Endodermal cell (in vitro differentiated cells): ENCODE data around the gene MEIOC. TPM values are rescaled to one million over a fixed set of nuclear protein-coding genes. Genes with fewer than 3 reads are reported as not detected.
"Not testable (repeated sequence)": the region's sequence is repeated elsewhere in the genome, so short reads cannot be mapped to it uniquely, and the experiment has no call there.

Experiments
- DNase-seq: peaks from one replicate; pipeline ENCODE4 v3.0.0-alpha.2; 2017
- H3K27ac ChIP-seq: 2 replicates; pipeline ENCODE4 v1.5.1; 2013; ENCODE audit warnings: mild to moderate bottlenecking, low read depth, low read length, moderate library complexity
- H3K27me3 ChIP-seq: 2 replicates; pipeline ENCODE4 v1.6.1; 2013; ENCODE audit warnings: mild to moderate bottlenecking, low read length, moderate library complexity; ENCODE audit not compliant: insufficient read depth, control insufficient read depth, poor library complexity, severe bottlenecking
- H3K36me3 ChIP-seq: 2 replicates; pipeline ENCODE4 v1.7.0; 2013; ENCODE audit warnings: mild to moderate bottlenecking, low read length, moderate library complexity; ENCODE audit not compliant: control insufficient read depth, insufficient read depth
- H3K4me1 ChIP-seq: one replicate; pipeline ENCODE4 v1.7.0; 2013; ENCODE audit warnings: low read length; ENCODE audit not compliant: control insufficient read depth, insufficient read depth
- H3K4me3 ChIP-seq: 2 replicates; pipeline ENCODE4 v1.5.1; 2013; ENCODE audit warnings: mild to moderate bottlenecking, low read length, moderate library complexity
- H3K9ac ChIP-seq: 2 replicates; pipeline ENCODE4 v1.6.1; 2013; ENCODE audit warnings: mild to moderate bottlenecking, low read length, moderate library complexity; ENCODE audit not compliant: poor library complexity, severe bottlenecking; ENCODE audit errors: extremely low read depth
- H3K9me3 ChIP-seq: 2 replicates; pipeline ENCODE4 v1.6.1; 2013; ENCODE audit warnings: mild to moderate bottlenecking, low read length, moderate library complexity; ENCODE audit not compliant: control insufficient read depth
- H3K27ac Mint-ChIP-seq: 2 replicates; pipeline ENCODE4 v1.8.0; 2020; ENCODE audit warnings: mixed read lengths
- H3K27me3 Mint-ChIP-seq: 2 replicates; pipeline ENCODE4 v1.8.0; 2021; ENCODE audit warnings: mild to moderate bottlenecking, mixed read lengths; ENCODE audit not compliant: insufficient read depth
- H3K36me3 Mint-ChIP-seq: 2 replicates; pipeline ENCODE4 v1.8.0; 2020; ENCODE audit warnings: low read depth, mixed read lengths
- H3K4me1 Mint-ChIP-seq: 2 replicates; pipeline ENCODE4 v1.8.0; 2020; ENCODE audit warnings: mixed read lengths
- H3K4me3 Mint-ChIP-seq: 2 replicates; pipeline ENCODE4 v1.8.0; 2020; ENCODE audit warnings: mild to moderate bottlenecking, moderate library complexity, mixed read lengths
- H3K9me3 Mint-ChIP-seq: 2 replicates; pipeline ENCODE4 v1.8.0; 2020; ENCODE audit warnings: mild to moderate bottlenecking, mixed read lengths
- WGBS, 2 experiments: methylation state at CpG; one replicate each; pipeline versions ENCODE4 v1.1.5 to v1.1.7; 2013; ENCODE audit warnings: missing lambda C conversion rate in 2 of 2, mixed read lengths in 1 of 2; ENCODE audit not compliant: insufficient coverage in 1 of 2, insufficient read length in 1 of 2; 5-methylcytosine and 5-hydroxymethylcytosine counted together
- total RNA-seq, 2 donors: library from RNA; stranded (reverse); fragmentation: NEBNext Ultra II Directional in 1 of 2; extraction: Animal tissue kit (Norgen Biotek cat#: 25700) in 1 of 2; gene quantifications; 2 replicates in 1 of 2; 3 replicates in 1 of 2; pipeline ENCODE4 v1.2.1, GENCODE V29; 2021
- TF ChIP-seq, protein P1 (sequence below): fragments of 200-600 bp; sonication (generic); conservative IDR thresholded peaks from 2 replicates; pipeline ENCODE4 v1.5.0; 2021; ENCODE audit warnings: antibody characterized with exemption, mild to moderate bottlenecking

Gene MEIOC
- total RNA-seq, 2 donors from 2014 or later: 1.4 to 3.7 TPM

DNA sequence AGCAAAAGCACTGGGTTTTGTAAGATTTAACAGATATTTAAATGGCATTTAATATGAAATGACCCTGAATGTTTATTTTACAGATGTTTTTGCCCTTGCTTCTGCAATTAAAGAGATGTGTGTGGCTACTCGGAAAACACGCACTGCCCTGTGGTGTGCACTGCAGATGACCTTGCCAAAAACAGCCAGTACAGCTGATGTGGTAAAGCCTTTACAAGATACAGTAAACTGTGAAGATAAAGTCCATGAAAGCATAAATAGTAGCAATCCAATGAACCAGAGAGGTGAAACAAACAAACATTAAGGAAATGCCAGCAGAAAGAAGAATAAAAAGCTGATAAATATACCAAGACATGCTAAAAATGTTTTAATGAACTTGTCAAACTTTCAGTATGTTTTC, 17.6 kb downstream of the MEIOC start:
- H3K36me3 Mint-ChIP-seq: peaks cover 13% of the 10 kb centered on the region
- H3K4me1 Mint-ChIP-seq: peaks cover 2% of the 10 kb centered on the region
- no peak for DNase-seq
- H3K36me3 ChIP-seq: peaks cover 13% of the 10 kb centered on the region
- H3K9me3 Mint-ChIP-seq: no peaks in the 10 kb centered on the region
- no peak overlapping the region for H3K4me3 ChIP-seq
- no peaks in the 10 kb centered on the region for H3K9me3 ChIP-seq
- no peak overlapping the region for H3K27ac ChIP-seq
- TF ChIP-seq, protein P1, sequence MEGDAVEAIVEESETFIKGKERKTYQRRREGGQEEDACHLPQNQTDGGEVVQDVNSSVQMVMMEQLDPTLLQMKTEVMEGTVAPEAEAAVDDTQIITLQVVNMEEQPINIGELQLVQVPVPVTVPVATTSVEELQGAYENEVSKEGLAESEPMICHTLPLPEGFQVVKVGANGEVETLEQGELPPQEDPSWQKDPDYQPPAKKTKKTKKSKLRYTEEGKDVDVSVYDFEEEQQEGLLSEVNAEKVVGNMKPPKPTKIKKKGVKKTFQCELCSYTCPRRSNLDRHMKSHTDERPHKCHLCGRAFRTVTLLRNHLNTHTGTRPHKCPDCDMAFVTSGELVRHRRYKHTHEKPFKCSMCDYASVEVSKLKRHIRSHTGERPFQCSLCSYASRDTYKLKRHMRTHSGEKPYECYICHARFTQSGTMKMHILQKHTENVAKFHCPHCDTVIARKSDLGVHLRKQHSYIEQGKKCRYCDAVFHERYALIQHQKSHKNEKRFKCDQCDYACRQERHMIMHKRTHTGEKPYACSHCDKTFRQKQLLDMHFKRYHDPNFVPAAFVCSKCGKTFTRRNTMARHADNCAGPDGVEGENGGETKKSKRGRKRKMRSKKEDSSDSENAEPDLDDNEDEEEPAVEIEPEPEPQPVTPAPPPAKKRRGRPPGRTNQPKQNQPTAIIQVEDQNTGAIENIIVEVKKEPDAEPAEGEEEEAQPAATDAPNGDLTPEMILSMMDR: no peak
- H3K4me1 ChIP-seq: no peaks in the 10 kb centered on the region
- no peak overlapping the region for H3K9ac ChIP-seq
- WGBS, 2 experiments: 98 to 100% methylated on average over 1 to 2 of the region's 2 CpGs
- no peak overlapping the region for H3K27ac Mint-ChIP-seq
- no peaks in the 10 kb centered on the region for H3K27me3 Mint-ChIP-seq
- H3K27me3 ChIP-seq: no peaks in the 10 kb centered on the region
- H3K4me3 Mint-ChIP-seq: no peak overlapping the region

DNA sequence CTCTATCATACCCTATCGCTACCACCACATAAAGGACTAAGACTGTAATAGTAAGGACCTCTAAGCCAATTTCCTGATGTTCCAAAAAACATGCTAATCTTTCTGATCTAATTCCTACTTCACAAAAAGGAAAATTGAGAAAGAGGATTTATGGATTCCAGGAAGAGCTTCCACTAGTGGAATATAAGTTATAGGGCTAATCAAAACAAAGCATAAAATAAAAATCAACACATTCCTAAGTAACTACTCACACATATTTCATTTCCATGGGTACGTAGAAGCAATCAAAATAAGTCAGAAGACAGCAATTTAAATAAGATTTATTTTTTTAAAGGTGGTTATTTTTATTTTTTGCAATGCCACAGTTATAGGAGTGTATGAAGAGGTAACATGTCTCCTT, 20.9 kb downstream of the MEIOC start:
- Histone ChIP-seq H3K9ac (no peak overlapping the region), H3K4me1 (no peaks in the 10 kb centered on the region), H3K27me3 (no peaks in the 10 kb centered on the region), H3K27ac (no peak overlapping the region), H3K36me3 (peaks cover 39% of the 10 kb centered on the region), H3K9me3 (no peaks in the 10 kb centered on the region), H3K4me3 (no peak overlapping the region)
- no peak overlapping the region for H3K4me3 Mint-ChIP-seq
- no peaks in the 10 kb centered on the region for H3K27me3 Mint-ChIP-seq
- TF ChIP-seq, protein P1: no peak
- peaks cover 2% of the 10 kb centered on the region for H3K4me1 Mint-ChIP-seq
- 100% methylated on average over 1 of the region's 2 CpGs; no CpG with 5 or more reads in 1 of the 2 experiments for WGBS, 2 experiments
- no peak overlapping the region for H3K27ac Mint-ChIP-seq
- H3K9me3 Mint-ChIP-seq: no peaks in the 10 kb centered on the region
- DNase-seq: no peak
- H3K36me3 Mint-ChIP-seq: peaks cover 22% of the 10 kb centered on the region

DNA sequence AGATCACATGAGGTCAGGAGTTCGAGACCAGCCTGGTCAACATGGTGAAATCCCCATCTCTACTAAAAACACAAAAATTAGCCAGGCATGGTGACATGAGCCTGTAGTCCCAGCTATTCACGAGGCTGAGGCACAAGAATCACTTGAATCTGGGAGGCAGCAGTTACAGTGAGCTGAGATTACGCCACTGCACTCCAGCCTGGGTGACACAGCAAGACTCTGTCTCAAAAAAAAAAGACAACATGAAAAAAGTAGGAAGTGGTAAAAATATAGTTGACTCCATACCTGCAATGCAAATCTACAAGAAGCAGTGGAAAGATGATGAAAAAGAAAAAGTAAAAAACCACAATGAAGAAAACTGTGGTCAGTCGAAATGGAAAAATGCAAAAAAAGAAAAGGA, 27.0 kb downstream of the MEIOC start:
- DNase-seq, H3K9me3 Mint-ChIP-seq, H3K4me3 ChIP-seq, H3K9ac ChIP-seq, H3K9me3 ChIP-seq, H3K4me3 Mint-ChIP-seq, H3K27me3 ChIP-seq, H3K4me1 Mint-ChIP-seq, H3K27ac Mint-ChIP-seq, H3K27ac ChIP-seq, H3K27me3 Mint-ChIP-seq, H3K4me1 ChIP-seq: not testable (repeated sequence)
- peaks cover 53% of the 10 kb centered on the region for H3K36me3 ChIP-seq
- H3K36me3 Mint-ChIP-seq: peaks cover 41% of the 10 kb centered on the region
- WGBS, 2 experiments: 86 to 96% methylated on average over 4 of the region's 4 CpGs

DNA sequence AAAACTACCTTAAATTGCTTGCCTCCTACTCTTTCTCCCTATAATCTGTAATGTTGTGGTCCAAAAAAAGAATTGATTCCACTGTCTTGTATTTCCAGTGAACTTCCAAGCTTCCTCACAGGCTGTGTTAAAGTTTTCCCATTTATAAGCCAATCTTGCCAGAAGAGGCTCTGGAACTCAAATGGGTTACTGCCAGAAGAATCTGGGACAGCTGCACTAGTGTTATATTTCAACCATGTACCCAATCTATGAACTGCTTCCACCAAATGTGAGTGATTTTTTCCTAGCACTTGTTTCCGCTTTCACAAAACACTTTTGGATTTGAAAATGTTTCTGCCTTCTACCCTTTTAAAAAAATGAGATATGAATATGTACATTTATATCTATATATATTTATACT, 31.5 kb downstream of the MEIOC start:
- Mint-ChIP-seq H3K27me3 (peaks cover 4% of the 10 kb centered on the region), H3K9me3 (no peaks in the 10 kb centered on the region), H3K4me1 (peaks cover 14% of the 10 kb centered on the region), H3K4me3 (no peak overlapping the region), H3K36me3 (peaks cover 25% of the 10 kb centered on the region), H3K27ac (no peak overlapping the region)
- no peaks in the 10 kb centered on the region for H3K9me3 ChIP-seq
- H3K4me3 ChIP-seq: no peak overlapping the region
- no peaks in the 10 kb centered on the region for H3K27me3 ChIP-seq
- no peaks in the 10 kb centered on the region for H3K4me1 ChIP-seq
- no peak for DNase-seq
- 100% methylated on average over 1 of the region's 1 CpG; no CpG with 5 or more reads in 1 of the 2 experiments for WGBS, 2 experiments
- TF ChIP-seq, protein P1: no peak
- H3K36me3 ChIP-seq: peaks cover 20% of the 10 kb centered on the region
- H3K9ac ChIP-seq: no peak overlapping the region
- no peak overlapping the region for H3K27ac ChIP-seq
